ENCODE results near the gene TBC1D16.

- TF ChIP-seq EZH2 (IDR thresholded peaks at IDR 0.05; ENCODE audit: borderline replicate concordance, insufficient read depth, low read depth, low read length, poor library complexity, severe bottlenecking): no peak
- TF ChIP-seq CTCF (IDR thresholded peaks at IDR 0.05): no peak
These were observed 94.3 kb downstream of the TBC1D16 start for GRCh38 chr17:79941088-79942010.

All from B cell (primary cell).